ENCODE measurements around the gene SLC8B1. TPM values are rescaled to one million over a fixed set of nuclear protein-coding genes. Genes with fewer than 3 reads are reported as not detected.

SLC8B1 gene
- total and polyA plus RNA-seq, 9 of the 15 experiments (the other 6 are each of a cell fraction or from before 2014, with no cell fraction given) = 0.86 to 34.1 (median 18.5) TPM

- H3K9me1 ChIP-seq (ENCODE audit: control insufficient read depth, insufficient read depth, low read length) = no peaks in the 10 kb centered on the region
- peaks cover 11% of the 10 kb centered on the region for H4K20me1 ChIP-seq (replicated peaks; ENCODE audit: control insufficient read depth, insufficient read depth, low read length)
- H3K27ac ChIP-seq (ENCODE audit: extremely low read depth, low read depth, low read length) = no peak overlapping the region
- peaks cover 27% of the 10 kb centered on the region for H3K79me2 ChIP-seq (ENCODE audit: control insufficient read depth, insufficient read depth, low read length)
- H3K36me3 ChIP-seq (ENCODE audit: control insufficient read depth, insufficient read depth, low read length) = peaks cover 30% of the 10 kb centered on the region; the same call in 2 of the 3 replicates
- no peaks in the 10 kb centered on the region for H3K9me3 ChIP-seq (replicated peaks; ENCODE audit: control insufficient read depth, insufficient read depth, low read depth, low read length)
- FAIRE-seq (no peak), ATAC-seq (peak; percentile 5; the same call in 1 of the 3 replicates), DNase-seq (ENCODE audit: extremely low read depth in 1 of 4, low spot score in 3 of 4) (no peak)
- H3K4me2 ChIP-seq (ENCODE audit: insufficient read depth, low read length) = peak overlapping the region; percentile 91
- BruUV-seq (replicated peaks) = TSS peak; percentile 45
- 56% methylated on average over 9 of the region's 9 CpGs for WGBS (ENCODE audit: insufficient coverage, low coverage, missing lambda C conversion rate)
- intact Hi-C loops (cut with micrococcal nuclease) (loop anchor here (2.0 kb wide), 1 partner anchor 47 kb away; no protein-coding TSS in a partner anchor), in situ Hi-C loops (cut with MboI) (no loop called here)
- peak overlapping the region; percentile 96 for H3K4me3 ChIP-seq
- ChIA-PET POLR2A (interaction anchor here (0.6 kb wide), 1 partner anchor 411 kb away, joined by 3 read pairs; no protein-coding TSS in a partner anchor), CTCF (ENCODE audit: low intra/inter-chr PET ratio) (interaction anchor here (1.1 kb wide), 1 partner anchor 47 kb away, joined by 6 read pairs; no protein-coding TSS in a partner anchor)
- H3K9ac ChIP-seq (ENCODE audit: insufficient read depth in 1 of 2, low read depth in 2 of 2, low read length in 2 of 2) = peak overlapping the region; percentile 35 to 96; a peak in 3 of 4 replicates
- peaks cover 21 to 35% of the 10 kb centered on the region in 2 experiments for H3K4me1 ChIP-seq (replicated peaks in 1 of 2; ENCODE audit: control insufficient read depth in 2 of 2, insufficient read depth in 2 of 2, low read length in 2 of 2)
- no peaks in the 10 kb centered on the region for H3K27me3 ChIP-seq (ENCODE audit: control insufficient read depth in 2 of 2, insufficient read depth in 2 of 2, low read length in 2 of 2)
- H2AFZ ChIP-seq (ENCODE audit: low read depth, low read length) = no peak overlapping the region
- TF ChIP-seq ADNP (tag; IDR thresholded peaks at IDR 0.05) = peak; percentile 45; the same call in 1 of the 2 replicates
- TF ChIP-seq ZNF253 (CRISPR knock-in tag; conservative IDR thresholded peaks at IDR 0.05) = no peak
- no peak for TF ChIP-seq ZNF184 (CRISPR knock-in tag; IDR thresholded peaks at IDR 0.05)
- no peak for TF ChIP-seq HSF4 (CRISPR knock-in tag; IDR thresholded peaks at IDR 0.05; ENCODE audit: borderline replicate concordance)
- TF ChIP-seq SMARCB1 (IDR thresholded peaks at IDR 0.05; ENCODE audit: insufficient read length, low read depth) = no peak
- TF ChIP-seq ZNF766 (CRISPR knock-in tag; conservative IDR thresholded peaks at IDR 0.05) = no peak
- no peak for TF ChIP-seq HMGN3 (IDR thresholded peaks at IDR 0.05; ENCODE audit: borderline replicate concordance, extremely low read depth, insufficient read length, low read depth, low read length)
- TF ChIP-seq POLR2H (tag; IDR thresholded peaks at IDR 0.05; ENCODE audit: low read depth) = no peak
- TF ChIP-seq SRSF1 (IDR thresholded peaks at IDR 0.05; ENCODE audit: low read depth, low read length) = no peak
- no peak for TF ChIP-seq PBX2 (CRISPR knock-in tag; IDR thresholded peaks at IDR 0.05; ENCODE audit: low read depth)
- no peak for TF ChIP-seq PBX2 (tag; conservative IDR thresholded peaks at IDR 0.05; ENCODE audit: low read depth)
- peak; percentile 94 for TF ChIP-seq ZFP36 (IDR thresholded peaks at IDR 0.05; ENCODE audit: low read depth, low read length, partially characterized antibody)
- no peak for TF ChIP-seq WHSC1 (IDR thresholded peaks at IDR 0.05; ENCODE audit: low read length)
- no peak for TF ChIP-seq HDAC3 (IDR thresholded peaks at IDR 0.05; ENCODE audit: borderline replicate concordance, partially characterized antibody)
- TF ChIP-seq NCOA2 (IDR thresholded peaks at IDR 0.05; ENCODE audit: partially characterized antibody in 2 of 2) = no peak
- TF ChIP-seq BCOR (IDR thresholded peaks at IDR 0.05) = peak; percentile 89
- no peak for TF ChIP-seq SUPT5H (IDR thresholded peaks at IDR 0.05)
- no peak for TF ChIP-seq THRB (CRISPR knock-in tag; conservative IDR thresholded peaks at IDR 0.05)
Observed at GRCh38 chr12:113359939-113360748, 25.2 kb upstream of the SLC8B1 start.

Data from K562 (cell line).